BLaER1 treated with 17β-estradiol and CSF1 and Interleukin-3, amounts not matched to agents 10 nM and 100 nM (cell line): ENCODE results near the gene PRKCB.
A peak's percentile ranks its signal among the peaks of the same experiment; 100 is the strongest.
"Not testable (repeated sequence)": the region's sequence is repeated elsewhere in the genome, so short reads cannot be mapped to it uniquely, and the experiment has no call there.

Experiments used
- H3K27ac ChIP-seq, 11 experiments: shearing (Covaris generic); formaldehyde crosslinking; 2 replicates each; pipeline ENCODE4 v1.8.1; 2022
- H3K27me3 ChIP-seq, 11 experiments: shearing (Covaris generic); formaldehyde crosslinking; 2 replicates each; pipeline ENCODE4 v1.8.1; 2022
- H3K36me3 ChIP-seq, 11 experiments: shearing (Covaris generic); formaldehyde crosslinking; 2 replicates each; pipeline ENCODE4 v1.8.1; 2022
- H3K4me1 ChIP-seq, 10 experiments: shearing (Covaris generic); formaldehyde crosslinking; 2 replicates each; pipeline ENCODE4 v1.8.1; 2022
- H3K4me2 ChIP-seq, 11 experiments: shearing (Covaris generic); formaldehyde crosslinking; 2 replicates each; pipeline ENCODE4 v1.8.1; 2022
- H3K4me3 ChIP-seq, 10 experiments: shearing (Covaris generic); formaldehyde crosslinking; 2 replicates each; pipeline ENCODE4 v1.8.1; 2022
- H3K9ac ChIP-seq, 11 experiments: shearing (Covaris generic); formaldehyde crosslinking; 2 replicates each; pipeline ENCODE4 v1.8.1; 2022
- H3K9me3 ChIP-seq, 11 experiments: shearing (Covaris generic); formaldehyde crosslinking; replicated peaks in 1 of 11; 2 replicates each; pipeline ENCODE4 v1.8.1; 2022
- H4K20me1 ChIP-seq, 11 experiments: shearing (Covaris generic); formaldehyde crosslinking; 2 replicates each; pipeline ENCODE4 v1.8.1; 2022
- Cebpa-rat ChIP-seq, 11 experiments: shearing (Covaris generic); IDR thresholded peaks; 2 replicates each; pipeline ENCODE4 v1.8.1; 2022

The PRKCB gene

DNA sequence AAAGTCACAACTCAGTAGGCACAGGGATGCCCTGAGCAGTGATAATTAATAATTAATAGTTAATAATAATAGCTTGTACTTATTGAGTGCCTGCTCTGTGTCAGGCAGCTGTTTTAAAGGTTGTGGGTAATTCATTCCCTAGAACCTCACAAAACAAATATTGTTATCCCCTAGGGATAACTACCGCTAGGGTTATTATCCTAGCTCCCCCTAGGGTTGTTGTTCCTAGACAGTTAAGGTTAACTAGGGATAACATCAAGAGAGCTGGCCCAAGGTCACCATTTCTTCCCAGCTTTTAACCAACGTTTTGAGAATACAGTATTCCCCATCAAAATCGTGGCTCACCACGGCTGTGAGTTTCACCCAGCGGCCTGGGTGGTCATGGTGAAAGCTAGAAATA lies 180.1 kb downstream of the PRKCB start:
- Histone ChIP-seq H3K36me3 (peaks cover 0 to 20% (median 0%) of the 10 kb centered on the region in 11 experiments; a peak in 2 of 22 replicates), H3K4me2 (peak overlapping the region; percentile 13 to 78 (median 69); a peak in 18 of 22 replicates), H3K9me3 (no peaks in the 10 kb centered on the region), H3K27me3 (no peaks in the 10 kb centered on the region), H3K4me1 (peaks cover 43 to 82% (median 63%) of the 10 kb centered on the region in 10 experiments), H3K4me3 (no peak overlapping the region), H3K27ac (peak overlapping the region in 8 of 11 experiments; percentile 76 to 84 (median 78); a peak in 14 of 22 replicates), H4K20me1 (peaks cover 0 to 46% (median 0%) of the 10 kb centered on the region in 11 experiments; a peak in 3 of 22 replicates), H3K9ac (no peak overlapping the region)
- no peak for TF ChIP-seq Cebpa-rat (IDR thresholded peaks at IDR 0.05)

GRCh38 chr16:24018485-24018884 lies 182.7 kb downstream of the PRKCB start:
- no peaks in the 10 kb centered on the region for H3K27me3 ChIP-seq
- H4K20me1 ChIP-seq: peaks cover 0 to 44% (median 0%) of the 10 kb centered on the region in 11 experiments; a peak in 3 of 22 replicates
- H3K4me3 ChIP-seq: no peak overlapping the region
- peaks cover 0 to 10% (median 7%) of the 10 kb centered on the region in 11 experiments; a peak in 13 of 22 replicates for H3K9me3 ChIP-seq
- peaks cover 0 to 18% (median 0%) of the 10 kb centered on the region in 11 experiments; a peak in 2 of 22 replicates for H3K36me3 ChIP-seq
- no peak for TF ChIP-seq Cebpa-rat (IDR thresholded peaks at IDR 0.05)
- peaks cover 39 to 57% (median 47%) of the 10 kb centered on the region in 10 experiments for H3K4me1 ChIP-seq
- H3K4me2 ChIP-seq: no peak overlapping the region
- H3K27ac ChIP-seq: no peak overlapping the region
- no peak overlapping the region for H3K9ac ChIP-seq

DNA sequence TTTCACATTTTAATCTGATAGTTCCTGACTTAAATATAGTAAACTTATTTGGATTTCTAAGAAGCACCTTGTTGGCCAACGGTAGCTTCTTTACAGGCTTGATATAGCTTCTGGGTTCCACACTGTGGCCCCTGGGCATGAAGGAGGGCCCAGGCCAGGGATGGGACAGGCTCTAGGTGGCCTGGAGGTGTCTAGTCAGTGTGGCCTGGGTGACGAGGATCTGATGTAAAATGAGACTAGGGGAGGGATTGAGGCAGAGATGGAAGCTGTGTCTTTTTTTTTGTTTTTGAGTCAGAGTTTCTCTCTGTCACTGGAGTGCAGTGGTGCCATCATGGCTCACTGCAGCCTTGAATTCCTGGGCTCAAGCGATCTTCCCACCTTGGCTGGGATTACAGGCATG lies 187.0 kb downstream of the PRKCB start:
- Histone ChIP-seq H3K4me2 (no peak overlapping the region), H3K27ac (no peak overlapping the region), H3K27me3 (no peaks in the 10 kb centered on the region), H3K9me3 (peaks cover 0 to 10% (median 7%) of the 10 kb centered on the region in 11 experiments; a peak in 13 of 22 replicates), H4K20me1 (peaks cover 0 to 72% (median 0%) of the 10 kb centered on the region in 11 experiments; a peak in 6 of 22 replicates), H3K4me3 (no peak overlapping the region), H3K9ac (no peak overlapping the region), H3K36me3 (peaks cover 0 to 36% (median 0%) of the 10 kb centered on the region in 11 experiments; a peak in 2 of 22 replicates), H3K4me1 (peaks cover 0 to 25% (median 17%) of the 10 kb centered on the region in 10 experiments; a peak in 17 of 20 replicates)
- TF ChIP-seq Cebpa-rat (IDR thresholded peaks at IDR 0.05): no peak

GRCh38 chr16:24023621-24024020 lies 187.8 kb downstream of the PRKCB start:
- peaks cover 0 to 43% (median 0%) of the 10 kb centered on the region in 11 experiments; a peak in 3 of 22 replicates for H3K36me3 ChIP-seq
- no peak overlapping the region for H3K4me2 ChIP-seq
- no peaks in the 10 kb centered on the region for H3K27me3 ChIP-seq
- no peak overlapping the region for H3K9ac ChIP-seq
- peaks cover 0 to 24% (median 17%) of the 10 kb centered on the region in 10 experiments; a peak in 16 of 20 replicates for H3K4me1 ChIP-seq
- no peak overlapping the region for H3K27ac ChIP-seq
- no peak for TF ChIP-seq Cebpa-rat (IDR thresholded peaks at IDR 0.05)
- peaks cover 0 to 10% (median 7%) of the 10 kb centered on the region in 11 experiments; a peak in 13 of 22 replicates for H3K9me3 ChIP-seq
- H3K4me3 ChIP-seq: no peak overlapping the region
- peaks cover 0 to 80% (median 0%) of the 10 kb centered on the region in 11 experiments; a peak in 6 of 22 replicates for H4K20me1 ChIP-seq

- TF ChIP-seq Cebpa-rat (IDR thresholded peaks at IDR 0.05): no peak
- Histone ChIP-seq H3K9me3 (peaks cover 0 to 10% (median 7%) of the 10 kb centered on the region in 11 experiments; a peak in 13 of 22 replicates), H3K36me3 (peaks cover 0 to 42% (median 0%) of the 10 kb centered on the region in 11 experiments; a peak in 4 of 22 replicates), H4K20me1 (peaks cover 0 to 88% (median 3%) of the 10 kb centered on the region in 11 experiments; a peak in 6 of 22 replicates), H3K9ac (no peak overlapping the region), H3K27ac (no peak overlapping the region), H3K4me3 (no peak overlapping the region), H3K27me3 (no peaks in the 10 kb centered on the region), H3K4me1 (peaks cover 0 to 22% (median 16%) of the 10 kb centered on the region in 10 experiments; a peak in 15 of 20 replicates), H3K4me2 (peak overlapping the region in 6 of 11 experiments; percentile 7 to 31 (median 14); a peak in 6 of 22 replicates)
These were observed 189.2 kb downstream of the PRKCB start for GRCh38 chr16:24024971-24025370.

DNA sequence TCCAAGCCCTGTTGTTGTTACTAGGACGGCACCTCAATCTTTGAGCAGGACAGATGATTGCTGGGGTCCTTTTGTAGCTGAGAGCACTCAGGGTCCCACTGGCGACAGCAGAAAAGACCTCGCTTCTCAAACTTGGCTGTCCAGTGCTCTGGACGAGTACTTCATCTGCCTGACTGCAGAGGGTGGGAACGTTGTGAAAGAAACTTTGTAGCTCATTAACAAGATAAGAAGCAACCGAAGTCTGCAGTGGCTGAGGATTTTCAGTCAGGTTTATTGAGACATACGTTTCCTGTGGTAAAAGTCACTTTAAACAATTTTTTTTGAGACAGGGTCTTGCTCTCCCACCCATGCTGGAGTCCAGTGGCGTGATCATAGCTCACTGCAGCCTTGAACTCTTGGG lies 191.7 kb downstream of the PRKCB start:
- no peak for TF ChIP-seq Cebpa-rat (IDR thresholded peaks at IDR 0.05)
- H3K4me2 ChIP-seq: no peak overlapping the region

GRCh38 chr16:24029841-24030240 lies 194.1 kb downstream of the PRKCB start:
- peaks cover 12 to 23% (median 19%) of the 10 kb centered on the region in 10 experiments for H3K4me1 ChIP-seq
- H3K27me3 ChIP-seq, H3K9ac ChIP-seq, H3K4me3 ChIP-seq, H3K27ac ChIP-seq, H3K4me2 ChIP-seq: not testable (repeated sequence)
- peaks cover 0 to 67% (median 8%) of the 10 kb centered on the region in 11 experiments; a peak in 13 of 22 replicates for H3K36me3 ChIP-seq
- peaks cover 0 to 13% (median 0%) of the 10 kb centered on the region in 11 experiments; a peak in 5 of 22 replicates for H3K9me3 ChIP-seq
- peaks cover 0 to 95% (median 3%) of the 10 kb centered on the region in 11 experiments; a peak in 8 of 22 replicates for H4K20me1 ChIP-seq

More for the DNA sequence above, 191.7 kb downstream of the PRKCB start:
- Histone ChIP-seq H3K36me3 (peaks cover 0 to 53% (median 0%) of the 10 kb centered on the region in 11 experiments; a peak in 12 of 22 replicates), H3K4me1 (peaks cover 0 to 16% (median 13%) of the 10 kb centered on the region in 10 experiments; a peak in 15 of 20 replicates), H3K27ac (no peak overlapping the region), H3K9ac (no peak overlapping the region), H3K27me3 (no peaks in the 10 kb centered on the region), H3K4me3 (no peak overlapping the region), H4K20me1 (peaks cover 0 to 95% (median 3%) of the 10 kb centered on the region in 11 experiments; a peak in 8 of 22 replicates), H3K9me3 (peaks cover 0 to 2% (median 0%) of the 10 kb centered on the region in 11 experiments; a peak in 2 of 22 replicates)

GRCh38 chr16:24035127-24035842 lies 199.5 kb downstream of the PRKCB start:
- H3K36me3 ChIP-seq: peaks cover 0 to 75% (median 9%) of the 10 kb centered on the region in 11 experiments; a peak in 13 of 22 replicates
- no peak for TF ChIP-seq Cebpa-rat (IDR thresholded peaks at IDR 0.05)
- peak overlapping the region in 7 of 11 experiments; percentile 1 to 62 (median 49); a peak in 10 of 22 replicates for H3K27ac ChIP-seq
- H3K4me1 ChIP-seq: peaks cover 23 to 44% (median 39%) of the 10 kb centered on the region in 10 experiments
- H3K4me3 ChIP-seq: peak overlapping the region in 2 of 10 experiments; percentile 29 to 36; a peak in 2 of 20 replicates
- H3K27me3 ChIP-seq: no peaks in the 10 kb centered on the region
- H4K20me1 ChIP-seq: peaks cover 0 to 76% (median 0%) of the 10 kb centered on the region in 11 experiments; a peak in 5 of 22 replicates
- H3K4me2 ChIP-seq: peak overlapping the region; percentile 57 to 86 (median 72)
- peak overlapping the region in 8 of 11 experiments; percentile 15 to 47 (median 29); a peak in 7 of 22 replicates for H3K9ac ChIP-seq
- peaks cover 0 to 13% (median 0%) of the 10 kb centered on the region in 11 experiments; a peak in 5 of 22 replicates for H3K9me3 ChIP-seq
